Motor neuron (in vitro differentiated cells): Measurements from ENCODE around the gene ATOH8. TPM values are rescaled to one million over a fixed set of nuclear protein-coding genes. Genes with fewer than 3 reads are reported as not detected.

ENCODE experiments used
- ATAC-seq, 8 experiments: fragments of 200-7000 bp; cut with Tn5 transposase; replicated peaks in 6 of 8; 2 replicates each; pipeline ENCODE4 v1.8.0; 2021; ENCODE audit warnings: mild to moderate bottlenecking in 8 of 8, moderate library complexity in 8 of 8
- H3K27ac ChIP-seq, 2 donors: fragments of 250-450 bp; sonication (Bioruptor Pico); 2 replicates each; pipeline ENCODE4 v1.9.0; 2021; ENCODE audit warnings: antibody characterized with exemption in 2 of 2, mild to moderate bottlenecking in 2 of 2, moderate library complexity in 1 of 2
- H3K4me1 ChIP-seq, 2 donors: fragments of 250-450 bp; sonication (Bioruptor Pico); replicated peaks in 1 of 2; 2 replicates each; pipeline ENCODE4 v1.6.1; 2021; ENCODE audit warnings: antibody characterized with exemption in 2 of 2, mild to moderate bottlenecking in 2 of 2, moderate library complexity in 1 of 2
- H3K4me3 ChIP-seq, 5 donors: fragments of 250-450 bp; sonication (Bioruptor Pico); 2 replicates each; pipeline ENCODE4 v1.9.0; 2021; ENCODE audit warnings: antibody characterized with exemption in 5 of 5, mild to moderate bottlenecking in 5 of 5, moderate library complexity in 4 of 5
- WGBS, 10 experiments: fragments of 450-650 bp; shearing (Covaris generic); methylation state at CpG; one replicate each; pipeline ENCODE4 v1.0.0; 2022; 5-methylcytosine and 5-hydroxymethylcytosine counted together
- in situ Hi-C, 9 experiments: fragments of 400-800 bp; cut with MboI; loops; one replicate each; pipeline ENCODE4 v1.15.0; 2021; ENCODE audit warnings: low sequenced_read_pairs in 9 of 9, low pct_unique_long_range_greater_than_20kb in 2 of 9; ENCODE audit not compliant: unreplicated experiment in 9 of 9
- total RNA-seq, 8 experiments: library from RNA; unstranded; fragments of 300-600 nt; gene quantifications; 2 replicates each; pipeline versions ENCODE4 v1.2.3 to v1.2.4, GENCODE V29; 2022

ATOH8 gene
- total RNA-seq, 8 experiments from 2014 or later = 0.71 to 8.6 (median 1.8) TPM

GRCh38 chr2:85811180-85812093 lies 57.6 kb downstream of the ATOH8 start:
- no peak overlapping the region for H3K4me3 ChIP-seq
- in situ Hi-C loops = loop anchor here in 7 of 9 experiments (5.0 to 25.0 kb wide), 6 partner anchors 57 to 174 kb away; partner anchors contain the start of gene ATOH8 (in 1 of the 7)
- no peaks in the 10 kb centered on the region for H3K4me1 ChIP-seq
- WGBS, 10 experiments = 50 to 96% (median 70%) methylated on average over 2 to 12 of the region's 41 CpGs; no CpG with 5 or more reads in 5 of the 10 experiments
- H3K27ac ChIP-seq = no peak overlapping the region
- ATAC-seq = peak in 2 of 8 experiments; percentile 29 to 41

- ATAC-seq = no peak
- Histone ChIP-seq H3K4me1 (no peaks in the 10 kb centered on the region), H3K4me3 (no peak overlapping the region), H3K27ac (no peak overlapping the region)
- in situ Hi-C loops = loop anchor here in 7 of 9 experiments (5.0 to 25.0 kb wide), 6 partner anchors 57 to 175 kb away; partner anchors contain the start of gene ATOH8 (in 1 of the 7)
- 88 to 100% (median 100%) methylated on average over 1 to 2 of the region's 10 CpGs; no CpG with 5 or more reads in 5 of the 10 experiments for WGBS, 10 experiments
These were observed 58.4 kb downstream of the ATOH8 start for GRCh38 chr2:85812094-85812735.

- Histone ChIP-seq H3K4me3 (no peak overlapping the region), H3K4me1 (no peaks in the 10 kb centered on the region), H3K27ac (no peak overlapping the region)
- in situ Hi-C loops = loop anchor here in 7 of 9 experiments (5.0 to 25.0 kb wide), 6 partner anchors 59 to 176 kb away; partner anchors contain the start of gene ATOH8 (in 1 of the 7)
- ATAC-seq = no peak
- WGBS, 10 experiments = 44 to 100% (median 86%) methylated on average over 1 to 5 of the region's 7 CpGs; no CpG with 5 or more reads in 6 of the 10 experiments
These were observed 59.6 kb downstream of the ATOH8 start for GRCh38 chr2:85813211-85813981.

- no peaks in the 10 kb centered on the region for H3K4me1 ChIP-seq
- in situ Hi-C loops = loop anchor here in 7 of 9 experiments (5.0 to 25.0 kb wide), 6 partner anchors 59 to 177 kb away; partner anchors contain the start of gene ATOH8 (in 1 of the 7)
- no peak overlapping the region for H3K27ac ChIP-seq
- H3K4me3 ChIP-seq = no peak overlapping the region
- ATAC-seq = peak; percentile 98 to 100 (median 100)
- WGBS, 10 experiments = 0 to 79% (median 23%) methylated on average over 1 to 5 of the region's 13 CpGs; no CpG with 5 or more reads in 2 of the 10 experiments
These were observed 60.4 kb downstream of the ATOH8 start for GRCh38 chr2:85813982-85814801.

- 8 to 76% (median 68%) methylated on average over 2 to 8 of the region's 10 CpGs; no CpG with 5 or more reads in 3 of the 10 experiments for WGBS, 10 experiments
- in situ Hi-C loops = loop anchor here in 7 of 9 experiments (5.0 to 25.0 kb wide), 6 partner anchors 60 to 178 kb away; partner anchors contain the start of gene ATOH8 (in 1 of the 7)
- Histone ChIP-seq H3K4me1 (no peaks in the 10 kb centered on the region), H3K27ac (no peak overlapping the region), H3K4me3 (no peak overlapping the region)
- no peak for ATAC-seq
These were observed 61.2 kb downstream of the ATOH8 start for GRCh38 chr2:85814802-85815550.

- WGBS, 10 experiments = 14 to 88% (median 70%) methylated on average over 1 to 6 of the region's 6 CpGs; no CpG with 5 or more reads in 1 of the 10 experiments
- Histone ChIP-seq H3K27ac (no peak overlapping the region), H3K4me1 (no peaks in the 10 kb centered on the region), H3K4me3 (no peak overlapping the region)
- in situ Hi-C loops = loop anchor here in 5 of 9 experiments (10.0 to 25.0 kb wide), 5 partner anchors 65 to 255 kb away; partner anchors contain the start of gene ATOH8 (in 1 of the 5)
- ATAC-seq = no peak
These were observed 66.2 kb downstream of the ATOH8 start for GRCh38 chr2:85819811-85820510.

- ATAC-seq = peak in 2 of 8 experiments; percentile 49 to 56
These were observed 69.0 kb downstream of the ATOH8 start for GRCh38 chr2:85822766-85823165.

GRCh38 chr2:85823951-85824350 lies 70.2 kb downstream of the ATOH8 start:
- no peak for ATAC-seq
- peaks cover 0 to 5% of the 10 kb centered on the region in 2 donors for H3K4me1 ChIP-seq
- 100% methylated on average over 1 of the region's 2 CpGs; no CpG with 5 or more reads in 9 of the 10 experiments for whole genome bisulfite sequencing, 10 experiments
- no peak overlapping the region for H3K4me3 ChIP-seq
- in situ Hi-C loops = loop anchor here in 3 of 9 experiments (10.0 to 25.0 kb wide), 3 partner anchors 112 to 251 kb away; no protein-coding TSS in a partner anchor
- no peak overlapping the region for H3K27ac ChIP-seq

More at GRCh38 chr2:85822766-85823165, 69.0 kb downstream of the ATOH8 start:
- Histone ChIP-seq H3K27ac (no peak overlapping the region), H3K4me3 (no peak overlapping the region), H3K4me1 (peaks cover 0 to 3% of the 10 kb centered on the region in 2 donors)
- in situ Hi-C loops = loop anchor here in 3 of 9 experiments (10.0 to 25.0 kb wide), 3 partner anchors 110 to 252 kb away; no protein-coding TSS in a partner anchor
- 46 to 100% (median 80%) methylated on average over 1 to 5 of the region's 5 CpGs; no CpG with 5 or more reads in 3 of the 10 experiments for WGBS, 10 experiments

GRCh38 chr2:85826990-85827878 lies 73.4 kb downstream of the ATOH8 start:
- 0 to 73% (median 0%) methylated on average over 1 to 8 of the region's 20 CpGs; no CpG with 5 or more reads in 1 of the 10 experiments for WGBS, 10 experiments
- in situ Hi-C loops = loop anchor here in 8 of 9 experiments (5.0 to 25.0 kb wide), 6 partner anchors 90 to 260 kb away; no protein-coding TSS in a partner anchor
- H3K27ac ChIP-seq = no peak overlapping the region
- H3K4me1 ChIP-seq = peaks cover 0 to 5% of the 10 kb centered on the region in 2 donors
- ATAC-seq = peak; percentile 96 to 100 (median 98)
- H3K4me3 ChIP-seq = peak overlapping the region in 1 of 5 donors; percentile 6
